Mammary epithelial cell (primary cell): Measurements from ENCODE around the gene THPO.

ENCODE experiments used
- EZH2 ChIP-seq: IDR thresholded peaks from 2 replicates; pipeline ENCODE4 v1.6.1; 2012; ENCODE audit warnings: low read length, inconsistent platforms, borderline replicate concordance
- TF ChIP-seq, protein P1 (sequence below), 2 donors: IDR thresholded peaks in 1 of 2; conservative IDR thresholded peaks in 1 of 2; 2 replicates each; pipeline ENCODE4 v1.5.1; 2011 to 2012; ENCODE audit warnings: inconsistent platforms in 2 of 2, low read length in 2 of 2, mild to moderate bottlenecking in 2 of 2, control low read depth in 1 of 2, low read depth in 1 of 2; ENCODE audit not compliant: insufficient read depth in 1 of 2; ENCODE audit errors: extremely low read depth in 1 of 2

- no peak for TF ChIP-seq EZH2
- TF ChIP-seq, protein P1, sequence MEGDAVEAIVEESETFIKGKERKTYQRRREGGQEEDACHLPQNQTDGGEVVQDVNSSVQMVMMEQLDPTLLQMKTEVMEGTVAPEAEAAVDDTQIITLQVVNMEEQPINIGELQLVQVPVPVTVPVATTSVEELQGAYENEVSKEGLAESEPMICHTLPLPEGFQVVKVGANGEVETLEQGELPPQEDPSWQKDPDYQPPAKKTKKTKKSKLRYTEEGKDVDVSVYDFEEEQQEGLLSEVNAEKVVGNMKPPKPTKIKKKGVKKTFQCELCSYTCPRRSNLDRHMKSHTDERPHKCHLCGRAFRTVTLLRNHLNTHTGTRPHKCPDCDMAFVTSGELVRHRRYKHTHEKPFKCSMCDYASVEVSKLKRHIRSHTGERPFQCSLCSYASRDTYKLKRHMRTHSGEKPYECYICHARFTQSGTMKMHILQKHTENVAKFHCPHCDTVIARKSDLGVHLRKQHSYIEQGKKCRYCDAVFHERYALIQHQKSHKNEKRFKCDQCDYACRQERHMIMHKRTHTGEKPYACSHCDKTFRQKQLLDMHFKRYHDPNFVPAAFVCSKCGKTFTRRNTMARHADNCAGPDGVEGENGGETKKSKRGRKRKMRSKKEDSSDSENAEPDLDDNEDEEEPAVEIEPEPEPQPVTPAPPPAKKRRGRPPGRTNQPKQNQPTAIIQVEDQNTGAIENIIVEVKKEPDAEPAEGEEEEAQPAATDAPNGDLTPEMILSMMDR (conservative IDR thresholded peaks at IDR 0.05 in 1 of 2, IDR thresholded peaks at IDR 0.05 in 1 of 2; ENCODE audit: extremely low read depth in 1 of 2, insufficient read depth in 1 of 2, low read depth in 1 of 2, low read length in 2 of 2): no peak
Measured at GRCh38 chr3:184384856-184385422, 6.9 kb upstream of the THPO start.
